CD4-positive, alpha-beta T cell treated with Interleukin-17A for 4 hours (primary cell): ENCODE results near the gene CYP11A1.

Experiments used
- DNase-seq: peaks from one replicate; pipeline ENCODE4 v3.0.0-alpha.2; 2020; ENCODE audit warnings: mixed read lengths

CYP11A1 gene

GRCh38 chr15:74343127-74343796, 24.2 kb downstream of the CYP11A1 start:
- no peak for DNase-seq

DNA sequence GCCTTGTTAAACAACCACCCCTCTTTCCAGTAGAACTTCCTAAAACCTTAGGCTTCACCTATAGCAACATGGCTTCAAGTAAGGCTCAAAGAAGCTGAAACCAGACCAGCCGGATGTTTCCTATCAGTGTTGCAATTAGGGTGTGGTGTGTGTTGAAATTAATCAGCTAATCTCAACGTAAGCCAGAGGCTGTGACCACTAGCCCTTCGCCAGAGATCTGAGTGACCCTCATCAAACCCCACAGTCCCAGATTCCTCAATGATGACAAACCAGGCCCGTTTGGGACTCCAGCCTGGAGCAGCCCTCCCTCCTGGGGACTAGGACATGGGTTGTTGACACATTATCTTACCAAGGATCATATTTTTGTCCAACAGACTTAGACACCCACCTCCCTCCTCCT, 27.3 kb downstream of the CYP11A1 start:
- no peak for DNase-seq

DNA sequence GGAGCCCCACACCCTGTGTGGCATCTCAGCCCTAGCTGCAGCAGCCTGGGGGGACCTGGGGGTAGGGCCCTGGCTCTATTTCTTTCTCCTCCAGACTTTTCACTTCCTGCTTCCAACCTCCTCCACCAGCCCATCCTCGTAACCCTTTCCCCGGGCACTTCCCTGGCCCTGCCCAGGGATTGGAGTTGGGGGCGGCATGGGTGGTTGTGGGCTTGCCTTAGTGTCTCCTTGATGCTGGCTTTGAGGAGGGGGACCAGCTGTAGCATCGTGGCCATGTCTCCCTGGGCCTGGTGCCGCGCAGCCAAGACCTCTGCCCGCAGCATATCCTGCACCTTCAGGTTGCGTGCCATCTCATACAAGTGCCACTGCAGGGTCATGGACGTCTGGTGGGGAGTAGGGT, 28.1 kb downstream of the CYP11A1 start:
- no peak for DNase-seq

DNA sequence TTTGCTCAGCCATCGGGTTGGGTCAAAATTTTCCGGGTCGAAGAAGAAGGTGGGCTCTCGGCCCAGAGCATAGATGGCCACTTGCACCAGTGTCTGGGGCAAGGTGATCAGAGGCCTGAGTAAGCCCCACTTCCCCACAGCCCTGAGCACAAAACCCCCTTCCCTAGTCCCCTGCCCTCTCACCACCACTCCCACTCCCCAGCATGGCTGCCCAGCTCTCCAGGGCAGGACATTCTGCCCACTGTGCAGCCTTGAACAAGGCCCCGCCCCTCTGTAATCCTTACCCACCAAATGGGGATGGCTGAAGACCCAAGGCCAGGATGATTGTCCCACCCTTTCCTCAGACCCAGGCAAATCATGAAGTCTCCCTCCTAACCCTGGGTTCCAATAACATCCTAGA, 28.8 kb downstream of the CYP11A1 start:
- DNase-seq = no peak

DNA sequence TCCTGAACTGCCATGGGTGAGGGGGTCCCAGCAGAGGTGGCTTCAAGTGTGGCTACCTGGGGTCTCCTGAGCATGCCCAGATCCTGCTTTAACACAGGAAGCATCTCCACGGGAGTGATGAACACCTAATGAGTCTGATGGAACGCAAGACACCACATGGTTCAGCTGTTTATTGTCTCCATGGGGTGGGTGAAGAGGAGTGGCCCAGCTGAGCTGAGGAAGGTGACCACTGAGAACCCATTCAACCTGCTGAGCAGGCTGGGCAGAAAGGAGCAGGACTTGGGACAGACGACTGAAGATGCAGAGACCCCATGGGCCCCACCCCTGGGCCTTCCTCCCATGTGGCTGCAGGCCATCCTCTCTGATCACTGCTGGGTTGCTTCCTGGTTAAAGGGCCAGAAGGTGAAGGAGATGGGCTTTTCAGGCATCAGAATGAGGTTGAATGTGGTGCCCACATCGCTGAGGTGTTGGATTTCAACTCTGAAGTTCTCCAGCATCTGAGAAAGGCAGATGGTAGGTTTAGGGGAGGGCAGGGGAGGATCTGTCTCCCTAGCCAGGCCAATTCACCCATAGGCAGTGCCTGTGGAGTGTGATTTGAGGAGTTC, 29.7 kb downstream of the CYP11A1 start:
- no peak for DNase-seq

DNA sequence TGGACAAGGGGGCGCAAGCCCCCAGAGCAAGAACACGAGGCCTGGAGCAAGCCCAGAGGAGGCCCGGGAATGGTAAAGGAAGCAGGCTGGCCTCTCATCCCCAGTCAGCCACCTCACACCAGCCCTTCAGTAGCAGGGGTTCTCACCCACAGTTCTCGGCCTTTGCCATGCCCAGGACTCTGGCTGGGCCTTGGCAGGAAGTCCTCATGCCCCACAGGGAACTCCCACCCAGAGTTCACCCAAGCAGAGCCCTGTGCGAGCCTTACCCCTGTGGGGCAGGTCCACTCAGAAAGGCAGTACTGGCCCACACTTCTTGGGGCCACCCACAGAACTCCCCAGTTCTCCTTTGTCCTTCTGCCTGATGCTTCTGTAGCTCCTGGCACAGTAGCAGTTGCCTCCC, 30.3 kb downstream of the CYP11A1 start:
- no peak for DNase-seq

DNA sequence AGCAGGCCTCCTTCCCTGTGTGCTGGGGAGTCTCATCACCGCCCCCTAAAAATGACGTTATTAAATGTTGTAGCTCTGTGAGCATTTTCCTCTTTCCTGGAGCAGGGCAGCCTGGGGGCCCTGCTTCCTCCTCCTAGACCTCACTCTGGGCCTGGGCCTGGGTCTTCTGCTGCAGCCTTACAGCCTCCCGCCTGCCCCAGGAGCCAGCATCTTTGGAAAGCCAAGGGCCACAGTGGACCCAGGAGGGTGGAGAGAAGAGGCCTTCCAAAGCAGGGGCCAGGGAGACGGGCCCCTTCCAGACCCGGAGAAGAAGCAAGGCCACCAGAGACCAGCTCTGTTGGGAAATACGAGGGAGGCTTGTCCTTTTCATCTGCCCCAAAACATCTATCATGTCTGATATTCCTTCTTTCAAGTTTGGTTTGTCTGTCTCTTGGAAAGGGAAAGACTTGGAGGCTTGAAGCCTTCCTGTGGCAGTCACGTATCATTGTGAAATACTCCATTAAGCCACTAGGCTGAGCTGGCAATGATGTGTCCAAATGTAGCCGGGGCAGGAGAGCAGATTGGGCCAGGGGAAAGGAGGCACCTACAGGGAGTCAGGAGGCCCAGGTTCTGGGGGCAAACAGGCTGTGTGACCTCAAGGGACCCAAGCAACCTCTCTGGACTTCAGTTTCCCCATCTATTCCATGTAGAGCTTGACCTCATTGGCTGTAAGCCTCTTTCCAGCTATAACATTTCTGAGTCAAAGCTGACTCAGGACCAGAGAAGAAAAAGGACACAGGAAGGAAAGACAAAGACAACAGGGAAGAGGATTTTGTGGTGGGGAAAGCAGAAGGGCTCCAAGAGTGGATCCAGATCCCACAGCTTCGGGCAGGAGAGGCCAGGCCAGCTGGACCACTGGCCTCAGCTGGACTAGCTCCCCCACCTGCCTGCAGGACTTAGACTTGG, 31.1 kb downstream of the CYP11A1 start:
- no peak for DNase-seq

GRCh38 chr15:74335396-74335795, 32.0 kb downstream of the CYP11A1 start:
- no peak for DNase-seq

DNA sequence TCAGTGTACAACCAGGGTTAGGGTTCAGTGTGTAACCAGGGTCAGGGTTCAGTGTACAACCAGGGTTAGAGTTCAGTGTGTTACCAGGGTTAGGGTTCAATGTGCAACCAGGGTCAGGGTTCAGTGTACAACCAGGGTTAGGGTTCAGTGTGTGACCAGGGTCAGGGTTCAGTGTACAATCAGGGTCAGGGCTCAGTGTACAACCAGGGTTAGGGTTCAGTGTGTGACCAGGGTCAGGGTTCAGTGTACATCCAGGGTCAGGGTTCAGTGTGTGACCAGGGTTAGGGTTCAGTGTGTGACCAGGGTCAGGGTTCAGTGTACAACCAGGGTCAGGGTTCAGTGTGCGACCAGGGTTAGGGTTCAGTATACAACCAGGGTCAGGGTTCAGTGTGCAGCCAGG, 33.3 kb downstream of the CYP11A1 start:
- DNase-seq = no peak

DNA sequence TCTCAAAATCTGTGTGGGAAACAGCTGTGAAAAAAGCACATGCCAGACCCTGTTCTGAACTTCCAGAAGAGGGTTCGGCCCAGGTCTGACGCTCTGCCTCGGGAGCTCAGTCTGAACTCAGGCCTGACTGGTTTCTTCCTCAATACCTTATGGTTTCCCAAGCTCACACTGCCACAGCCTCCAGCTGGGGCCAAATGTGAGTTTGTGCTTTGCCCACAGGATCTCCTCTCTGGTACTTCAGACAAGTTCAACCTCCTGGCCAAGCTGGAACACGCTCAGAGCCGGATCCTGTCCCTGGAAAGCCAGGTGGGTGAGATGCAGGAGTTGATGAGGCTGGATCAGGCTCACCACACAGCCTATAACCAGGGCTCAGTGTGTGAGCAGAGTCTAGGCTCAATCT, 33.8 kb downstream of the CYP11A1 start:
- DNase-seq = no peak

DNA sequence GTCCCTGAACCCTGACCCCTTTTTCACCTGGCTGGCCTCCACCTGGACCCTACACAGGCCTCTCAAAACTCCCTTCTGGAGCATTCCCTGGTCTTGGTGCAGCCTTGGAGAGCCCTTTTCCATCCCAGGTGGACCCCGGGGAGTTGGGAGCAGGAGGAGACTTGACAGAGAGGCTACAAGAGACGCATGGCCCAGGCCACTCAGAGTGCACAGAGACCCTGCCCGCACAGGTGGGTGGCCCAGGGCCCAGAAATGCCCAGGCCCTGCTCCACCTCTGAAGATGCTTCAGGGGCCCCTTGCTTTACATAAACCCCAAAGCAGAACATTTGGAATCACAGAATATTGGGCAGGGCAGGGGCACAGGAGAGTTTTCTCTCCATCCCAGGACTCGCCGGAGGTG, 34.4 kb downstream of the CYP11A1 start:
- no peak for DNase-seq

GRCh38 chr15:74332611-74333010, 34.8 kb downstream of the CYP11A1 start:
- DNase-seq = no peak

DNA sequence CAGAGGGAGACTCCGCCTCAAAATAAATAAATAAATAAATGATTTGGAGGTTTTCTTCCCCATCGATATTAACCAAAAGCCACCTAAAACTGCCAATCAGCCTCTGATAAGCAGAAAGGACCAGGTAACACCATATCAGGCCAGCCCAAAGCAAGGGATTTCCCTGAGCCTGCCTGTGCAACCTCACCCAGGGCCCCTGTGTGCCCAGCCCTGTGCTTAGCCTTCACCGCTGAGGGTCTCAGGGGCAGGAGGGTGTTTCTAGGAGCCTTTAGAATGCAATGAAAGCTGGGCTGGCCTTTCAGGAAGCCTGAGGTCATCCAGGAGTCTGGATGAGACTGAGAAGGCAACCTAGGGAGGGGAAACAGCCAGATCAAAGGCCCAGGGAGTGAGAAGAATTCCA, 35.4 kb downstream of the CYP11A1 start:
- no peak for DNase-seq

DNA sequence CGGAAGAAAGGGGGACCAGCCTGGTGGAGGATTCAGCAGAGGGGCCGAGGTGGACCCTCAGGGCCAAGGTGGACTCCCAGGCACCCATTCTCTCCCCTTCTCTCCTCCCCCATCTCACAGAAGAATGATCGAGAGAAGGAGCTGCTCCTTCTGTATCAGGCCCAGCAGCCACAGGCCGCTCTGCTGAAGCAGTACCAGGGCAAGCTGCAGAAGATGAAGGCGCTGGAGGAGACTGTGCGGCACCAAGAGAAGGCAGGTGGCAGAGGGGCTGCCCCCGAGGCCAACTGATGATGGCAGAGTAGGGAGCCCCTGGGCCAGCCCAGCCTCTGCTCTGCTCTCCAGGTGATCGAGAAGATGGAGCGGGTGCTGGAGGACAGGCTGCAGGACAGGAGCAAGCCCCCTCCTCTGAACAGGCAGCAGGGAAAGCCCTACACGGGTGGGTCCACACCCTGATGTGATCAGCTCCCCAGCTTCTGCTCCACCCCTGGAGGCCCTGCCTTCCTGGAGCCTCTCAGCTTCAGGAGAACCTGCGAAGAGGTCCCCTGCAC, 36.5 kb downstream of the CYP11A1 start:
- no peak for DNase-seq

- no peak for DNase-seq
Measured at GRCh38 chr15:74328331-74329056, 39.0 kb downstream of the CYP11A1 start.

DNA sequence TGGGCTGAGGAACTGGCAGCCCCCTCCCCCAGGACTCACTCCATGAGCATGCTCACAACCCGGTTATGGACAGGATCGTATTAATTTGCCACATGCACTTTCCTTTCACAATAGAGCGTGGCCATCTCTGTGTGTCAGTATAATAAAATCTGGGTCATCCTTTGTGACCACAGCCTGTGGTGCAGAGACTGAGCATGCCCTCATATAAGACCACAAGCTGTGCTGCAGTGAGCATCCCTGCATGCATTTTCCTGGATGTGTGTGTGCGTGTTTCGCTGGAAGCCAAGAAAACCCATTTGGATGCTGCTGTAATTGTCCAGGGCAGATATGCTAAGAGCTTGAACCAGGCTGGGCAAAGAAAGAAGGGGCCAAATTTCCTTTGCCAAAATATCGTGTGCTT, 39.7 kb downstream of the CYP11A1 start:
- no peak for DNase-seq

DNA sequence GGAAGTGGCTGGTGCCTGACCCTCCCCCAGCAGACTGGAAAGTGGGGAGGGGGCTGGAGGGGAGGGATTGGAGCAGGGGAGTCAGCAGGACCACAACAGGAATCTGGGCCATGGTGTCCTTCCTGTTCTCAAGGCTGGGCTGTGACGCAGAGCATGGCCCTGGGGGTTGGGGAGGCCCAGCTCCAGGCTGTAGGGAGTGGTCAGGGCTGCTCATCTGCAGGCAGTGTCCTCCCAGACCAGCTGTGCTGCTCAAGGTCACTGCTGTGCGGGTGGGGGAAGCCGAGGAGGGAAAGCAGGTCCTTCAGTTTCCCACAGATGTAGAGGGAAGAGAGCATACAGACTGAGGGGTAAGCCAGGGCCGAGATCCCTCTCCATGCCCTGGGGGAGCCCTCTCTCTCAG, 40.7 kb downstream of the CYP11A1 start:
- DNase-seq = no peak

DNA sequence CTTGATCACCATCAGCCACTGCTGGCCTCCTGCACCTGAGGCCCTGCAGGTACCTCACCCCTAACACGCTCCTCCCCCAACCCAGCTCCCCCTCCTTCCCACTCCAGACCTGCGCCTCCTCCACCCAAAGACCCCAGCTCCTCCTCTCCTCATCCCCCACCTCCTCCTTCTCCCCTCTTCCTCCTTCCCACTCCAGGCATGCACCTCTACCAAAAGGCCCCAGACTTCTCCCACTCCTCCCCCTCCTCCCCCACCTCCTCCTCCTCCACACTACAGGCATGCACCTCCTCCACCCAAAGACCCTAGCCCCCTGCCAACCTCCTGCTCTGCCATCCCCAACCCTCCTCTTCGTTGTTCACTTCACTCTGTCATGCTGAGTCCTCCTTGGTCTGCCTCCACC, 42.7 kb downstream of the CYP11A1 start:
- DNase-seq = no peak

- peak; percentile 64 for DNase-seq
Measured at GRCh38 chr15:74322558-74323180, 44.8 kb downstream of the CYP11A1 start.

DNA sequence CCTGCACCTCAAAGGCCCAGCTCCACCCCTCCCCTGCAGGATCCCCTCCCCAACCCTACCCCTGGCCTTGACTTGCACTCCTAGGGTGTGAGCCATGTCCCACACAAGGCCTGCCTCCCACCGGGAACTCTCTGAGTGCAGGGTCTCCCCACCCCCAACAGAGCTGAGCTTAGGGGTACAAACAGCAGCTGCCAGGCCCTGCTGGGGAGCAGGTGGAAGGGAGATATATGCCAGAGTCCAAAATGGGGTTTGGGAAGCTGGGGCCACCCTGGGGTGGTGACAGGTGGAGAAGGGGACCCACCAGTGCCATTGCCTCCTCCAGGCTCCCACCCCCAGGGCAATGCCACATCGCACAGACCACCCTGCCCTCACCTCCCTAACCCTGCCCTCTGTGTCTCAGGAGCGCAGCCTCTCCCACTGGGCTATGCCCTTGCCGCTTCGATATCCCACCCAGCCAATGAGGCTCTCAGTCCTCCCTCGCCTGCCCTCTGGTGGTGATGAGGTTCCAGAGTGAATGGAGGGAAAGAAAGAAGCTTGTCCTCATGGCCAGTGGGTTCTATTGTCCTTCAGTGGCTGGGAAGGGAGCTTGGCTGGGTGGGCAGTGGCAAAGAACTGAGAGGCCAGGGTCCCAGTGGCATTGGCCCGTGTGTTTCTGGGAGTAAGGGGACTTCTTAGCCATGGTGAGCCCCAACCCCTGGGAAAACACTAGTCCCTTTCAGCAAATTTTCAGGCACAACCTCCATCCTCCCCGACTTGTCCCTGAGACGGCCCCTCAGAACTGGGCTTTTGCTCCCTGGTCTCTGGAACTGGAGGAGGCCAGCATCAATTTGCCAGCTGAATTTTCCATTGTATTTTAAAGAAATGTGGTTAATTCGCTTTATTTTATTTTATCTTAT, 46.8 kb downstream of the CYP11A1 start:
- DNase-seq = peak; percentile 29
